Right lobe of liver (tissue), 4 donors: ENCODE results near the gene ALDOC.

ENCODE experiments used
- CTCF ChIP-seq, 4 donors: fragments of 200-600 bp in 3 of 4; fragments of 450-650 bp in 1 of 4; IDR thresholded peaks; one replicate each; pipeline versions ENCODE4 v1.5.1 to v1.8.0; 2016 to 2022; ENCODE audit warnings: antibody characterized with exemption in 4 of 4, mild to moderate bottlenecking in 2 of 4
- POLR2A ChIP-seq: fragments of 450-650 bp; IDR thresholded peaks from one replicate; pipeline ENCODE4 v1.6.1; 2017; ENCODE audit warnings: antibody characterized with exemption, mild to moderate bottlenecking
- donor health status: DM: no; HTN: no; CAD: no.
- donor health status: DM: no; HTN: no; CAD: no.
- donor health status: DM: no; HTN: yes; CAD: no.

- TF ChIP-seq CTCF (IDR thresholded peaks at IDR 0.05), result peak in 1 of 4 donors; percentile 22
- TF ChIP-seq POLR2A, result no peak
Measured at GRCh38 chr17:28554565-28554964, 22.1 kb downstream of the ALDOC start.
